Esophagus muscularis mucosa (tissue), 4 donors: Measurements from ENCODE around the gene INPP4B. TPM values are rescaled to one million over a fixed set of nuclear protein-coding genes. Genes with fewer than 3 reads are reported as not detected.

Source experiments
- DNase-seq: peaks from one replicate; pipeline ENCODE4 v3.0.0-alpha.2; 2017; ENCODE audit errors: extremely low spot score
- H3K27ac ChIP-seq, 4 donors: fragments of 200-600 bp; sonication (generic); replicated peaks in 1 of 4; 1 replicate in 3 of 4; 2 replicates in 1 of 4; pipeline ENCODE4 v1.5.1; 2016 to 2019; ENCODE audit warnings: mild to moderate bottlenecking in 1 of 4
- H3K27me3 ChIP-seq, 4 donors: fragments of 200-600 bp; sonication (generic); one replicate each; pipeline versions ENCODE4 v1.5.1 to v1.6.0; 2016 to 2019
- H3K36me3 ChIP-seq, 4 donors: fragments of 200-600 bp; sonication (generic); one replicate each; pipeline ENCODE4 v1.5.1; 2016 to 2019
- H3K4me1 ChIP-seq, 4 donors: fragments of 200-600 bp; sonication (generic); one replicate each; pipeline ENCODE4 v1.5.1; 2016 to 2019
- H3K4me3 ChIP-seq, 4 donors: fragments of 200-600 bp; sonication (generic); 1 replicate in 2 of 4; 2 replicates in 2 of 4; pipeline ENCODE4 v1.5.1; 2016 to 2019; ENCODE audit warnings: mild to moderate bottlenecking in 4 of 4, moderate library complexity in 1 of 4
- H3K9me3 ChIP-seq, 4 donors: fragments of 200-600 bp; sonication (generic); 1 replicate in 3 of 4; 2 replicates in 1 of 4; pipeline ENCODE4 v1.5.1; 2016 to 2019
- CTCF ChIP-seq, 3 experiments: fragments of 200-600 bp in 2 of 3; fragments of 450-650 bp in 1 of 3; sonication (generic) in 2 of 3; IDR thresholded peaks; one replicate each; pipeline ENCODE4 v1.5.1; 2017 to 2019; ENCODE audit warnings: antibody characterized with exemption in 3 of 3, mild to moderate bottlenecking in 2 of 3, moderate library complexity in 1 of 3
- EP300 ChIP-seq: sonication (generic); formaldehyde crosslinking; IDR thresholded peaks from one replicate; pipeline ENCODE4 v1.6.1; 2017; ENCODE audit warnings: antibody characterized with exemption
- POLR2A ChIP-seq: fragments of 450-650 bp; IDR thresholded peaks from one replicate; pipeline ENCODE4 v1.6.1; 2017; ENCODE audit warnings: antibody characterized with exemption, moderate library complexity, mild to moderate bottlenecking, low read depth
- POLR2AphosphoS5 ChIP-seq, 2 donors: sonication (generic); formaldehyde crosslinking; IDR thresholded peaks; one replicate each; pipeline ENCODE4 v1.6.1; 2017; ENCODE audit warnings: antibody characterized with exemption in 2 of 2
- WGBS: methylation state at CpG from one replicate; pipeline ENCODE4 v1.1.5; 2018; 5-methylcytosine and 5-hydroxymethylcytosine counted together
- intact Hi-C: fragments of 100-400 bp; cut with DNase I; formaldehyde crosslinking; loops from one replicate; pipeline ENCODE4 v1.15.1; 2023
- total RNA-seq, 4 donors: library from RNA; depleted of rRNA; stranded (reverse); fragments of >200 nt; gene quantifications; one replicate each; pipeline versions ENCODE4 v1.1.0 to v1.2.1, GENCODE V29; 2016

Gene INPP4B
- total RNA-seq, 4 donors from 2014 or later: 12.7 to 23.4 (median 15.9) TPM

- Histone ChIP-seq H3K27ac (peak overlapping the region in 3 of 4 donors; percentile 20 to 76 (median 40)), H3K4me3 (no peak overlapping the region), H3K27me3 (no peaks in the 10 kb centered on the region), H3K4me1 (peaks cover 17 to 37% (median 23%) of the 10 kb centered on the region in 4 donors), H3K9me3 (no peaks in the 10 kb centered on the region), H3K36me3 (no peaks in the 10 kb centered on the region)
- WGBS: 73% methylated on average over 5 of the region's 5 CpGs
- TF ChIP-seq POLR2AphosphoS5 (IDR thresholded peaks at IDR 0.05): no peak
- no peak for DNase-seq
- intact Hi-C loops: no loop called here
These were observed 466.0 kb downstream of the INPP4B start for GRCh38 chr4:142380052-142380602.

DNA sequence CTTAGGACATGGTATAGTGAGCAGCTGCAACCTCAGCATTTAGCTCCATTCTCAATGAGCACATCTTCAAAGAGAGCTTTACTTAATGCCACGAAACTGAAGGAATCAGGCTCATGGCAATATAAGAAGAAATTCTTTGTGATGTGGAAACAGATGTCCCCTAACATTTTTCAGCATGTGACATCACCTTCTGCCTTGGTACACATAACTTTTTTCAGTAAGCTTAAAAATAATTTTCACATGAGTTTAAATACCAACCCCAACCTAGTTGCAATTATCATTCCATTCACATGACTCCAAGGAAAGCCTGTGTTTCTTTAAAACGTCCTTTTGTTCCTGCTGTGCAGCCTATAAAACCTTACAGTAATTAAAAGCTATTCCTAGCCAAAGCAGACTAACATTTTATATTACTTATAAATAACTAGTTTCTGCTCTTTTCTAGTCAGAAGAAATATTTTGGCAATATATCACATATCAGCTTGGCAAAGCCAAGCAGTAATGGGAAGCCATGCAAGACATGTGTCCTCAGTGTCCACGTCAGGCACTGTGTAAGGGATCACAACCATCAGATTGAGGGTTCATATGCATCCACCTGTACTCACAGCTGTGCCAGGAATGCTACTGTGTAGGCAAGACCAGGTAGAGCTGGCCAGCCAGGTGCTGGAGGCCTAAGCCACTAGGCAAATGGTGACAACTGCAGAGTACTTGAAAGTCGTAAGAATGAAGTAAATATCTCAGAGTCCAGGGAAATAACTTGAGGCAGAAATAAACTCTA is 466.6 kb downstream of the INPP4B start:
- TF ChIP-seq EP300: no peak
- peak overlapping the region in 3 of 4 donors; percentile 20 to 76 (median 40) for H3K27ac ChIP-seq
- no peaks in the 10 kb centered on the region for H3K36me3 ChIP-seq
- H3K9me3 ChIP-seq: no peaks in the 10 kb centered on the region
- H3K4me1 ChIP-seq: peaks cover 17 to 40% (median 23%) of the 10 kb centered on the region in 4 donors
- DNase-seq: no peak
- intact Hi-C loops: no loop called here
- no peaks in the 10 kb centered on the region for H3K27me3 ChIP-seq
- H3K4me3 ChIP-seq: no peak overlapping the region
- 61% methylated on average over 4 of the region's 4 CpGs for WGBS

DNA sequence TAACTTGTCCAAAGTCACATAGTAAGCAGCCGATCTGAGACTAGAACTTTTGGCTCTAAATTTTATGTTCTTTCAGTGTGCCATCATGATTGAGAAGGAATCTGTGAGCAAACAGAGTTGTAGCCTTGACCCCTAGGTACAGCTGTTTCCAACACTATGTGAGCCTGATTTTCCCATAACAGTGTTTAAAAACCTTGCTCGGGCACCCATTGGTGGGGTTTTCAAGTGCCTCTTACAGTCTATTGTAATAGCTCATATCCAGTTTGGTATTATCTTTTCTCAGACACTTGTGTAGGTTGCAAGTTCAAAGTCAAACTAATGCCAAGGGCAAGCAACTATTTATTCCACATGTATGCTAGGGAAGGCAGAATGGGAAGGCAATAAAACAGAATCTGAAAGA is 467.9 kb downstream of the INPP4B start:
- WGBS: 86% methylated on average over 2 of the region's 2 CpGs
- intact Hi-C loops: no loop called here

GRCh38 chr4:142377342-142378091 is 468.6 kb downstream of the INPP4B start:
- intact Hi-C loops: no loop called here
- WGBS: 92% methylated on average over 3 of the region's 3 CpGs
- TF ChIP-seq EP300 (no peak), POLR2AphosphoS5 (IDR thresholded peaks at IDR 0.05) (no peak), POLR2A (no peak), CTCF (IDR thresholded peaks at IDR 0.05) (no peak)
- Histone ChIP-seq H3K27ac (no peak overlapping the region), H3K4me3 (no peak overlapping the region), H3K4me1 (peaks cover 31 to 43% (median 40%) of the 10 kb centered on the region in 4 donors), H3K27me3 (no peaks in the 10 kb centered on the region), H3K36me3 (no peaks in the 10 kb centered on the region), H3K9me3 (no peaks in the 10 kb centered on the region)
- DNase-seq: no peak

More for the DNA sequence above, 467.9 kb downstream of the INPP4B start:
- TF ChIP-seq POLR2A: no peak
- DNase-seq: no peak
- Histone ChIP-seq H3K9me3 (no peaks in the 10 kb centered on the region), H3K27ac (no peak overlapping the region), H3K27me3 (no peaks in the 10 kb centered on the region), H3K36me3 (no peaks in the 10 kb centered on the region), H3K4me1 (peaks cover 26 to 40% (median 34%) of the 10 kb centered on the region in 4 donors), H3K4me3 (no peak overlapping the region)

- no peak overlapping the region for H3K4me3 ChIP-seq
- intact Hi-C loops: no loop called here
- H3K27me3 ChIP-seq: no peaks in the 10 kb centered on the region
- no peak for DNase-seq
- TF ChIP-seq EP300 (no peak), POLR2A (no peak), POLR2AphosphoS5 (IDR thresholded peaks at IDR 0.05) (no peak), CTCF (IDR thresholded peaks at IDR 0.05) (no peak)
- 92% methylated on average over 1 of the region's 1 CpG for WGBS
- no peaks in the 10 kb centered on the region for H3K9me3 ChIP-seq
- H3K4me1 ChIP-seq: peaks cover 31 to 46% (median 43%) of the 10 kb centered on the region in 4 donors
- H3K27ac ChIP-seq: no peak overlapping the region
- no peaks in the 10 kb centered on the region for H3K36me3 ChIP-seq
These were observed 469.9 kb downstream of the INPP4B start for GRCh38 chr4:142376204-142376603.

GRCh38 chr4:142373610-142374009 is 472.5 kb downstream of the INPP4B start:
- peak overlapping the region in 1 of 4 donors; percentile 21 for H3K27ac ChIP-seq
- H3K9me3 ChIP-seq: no peaks in the 10 kb centered on the region
- no peak overlapping the region for H3K4me3 ChIP-seq
- WGBS: 13% methylated on average over 2 of the region's 2 CpGs
- intact Hi-C loops: no loop called here
- no peak for DNase-seq
- H3K36me3 ChIP-seq: no peaks in the 10 kb centered on the region
- TF ChIP-seq POLR2A: no peak
- TF ChIP-seq EP300: no peak
- TF ChIP-seq CTCF (IDR thresholded peaks at IDR 0.05): no peak
- no peaks in the 10 kb centered on the region for H3K27me3 ChIP-seq
- H3K4me1 ChIP-seq: peaks cover 14 to 30% (median 26%) of the 10 kb centered on the region in 4 donors
